GM18520 (cell line): Measurements from ENCODE around the gene TOMM40L.
"Not testable (repeated sequence)": the region's sequence is repeated elsewhere in the genome, so short reads cannot be mapped to it uniquely, and the experiment has no call there.

ENCODE experiments used
- ATAC-seq: cut with Tn5 transposase; IDR thresholded peaks from one replicate; pipeline ENCODE4 v1.9.1; 2021; ENCODE audit not compliant: unreplicated experiment

Gene TOMM40L

GRCh38 chr1:161251579-161251978, 25.7 kb downstream of the TOMM40L start:
- no peak for ATAC-seq

- ATAC-seq = not testable (repeated sequence)
Observed at GRCh38 chr1:161255302-161255701, 29.4 kb downstream of the TOMM40L start.

DNA sequence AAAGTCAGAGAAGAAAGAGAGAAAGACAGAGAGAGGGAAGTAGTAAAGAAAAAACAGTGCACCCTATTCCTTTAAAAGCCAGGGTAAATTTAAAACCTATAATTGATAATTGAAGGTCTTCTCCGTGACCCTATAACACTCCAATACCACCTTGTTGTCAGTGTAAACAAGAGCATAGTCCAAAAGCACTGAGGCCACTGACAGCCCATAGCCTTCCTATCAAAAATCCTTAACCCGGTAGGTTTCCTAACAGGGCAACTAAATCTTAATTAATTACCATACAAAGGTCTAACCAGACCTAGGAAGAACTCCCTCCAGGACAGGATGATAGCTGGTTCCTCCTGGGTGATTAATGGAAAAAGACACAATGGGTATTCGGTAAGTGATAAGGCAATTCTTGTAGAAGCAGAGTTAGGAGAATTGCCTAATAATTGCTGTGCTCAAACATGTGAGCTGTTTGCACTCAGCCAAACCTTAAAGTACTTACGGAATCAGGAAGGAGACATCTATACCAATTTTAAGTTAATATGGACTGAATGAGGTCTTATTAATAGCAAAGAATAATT, 30.2 kb downstream of the TOMM40L start:
- ATAC-seq = not testable (repeated sequence)

- ATAC-seq = not testable (repeated sequence)
Observed at GRCh38 chr1:161257109-161257508, 31.2 kb downstream of the TOMM40L start.

GRCh38 chr1:161258439-161259344, 32.8 kb downstream of the TOMM40L start, which contains the start of gene PCP4L1:
TSS of gene PCP4L1 (plus strand) at chr1:161258745. CDS start at chr1:161258975, 230 bp downstream.
- ATAC-seq = no peak

DNA sequence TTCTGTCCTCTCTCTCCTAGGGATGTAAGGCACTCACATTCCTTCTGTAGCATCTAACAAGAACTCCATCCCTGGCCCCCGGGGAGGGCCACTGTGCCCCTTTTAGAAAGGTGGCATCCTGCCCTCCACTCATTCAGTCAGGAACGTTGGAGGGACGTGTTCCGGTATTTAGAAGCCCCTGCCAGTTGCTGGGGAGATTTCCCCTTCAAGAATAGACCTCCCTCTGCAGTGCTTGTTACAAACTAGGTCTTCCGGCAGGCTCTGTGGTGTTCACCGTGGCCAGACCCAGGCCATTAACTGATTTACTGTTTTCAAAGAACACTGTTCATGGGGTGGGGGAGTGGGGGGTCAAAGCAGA, 33.5 kb downstream of the TOMM40L start:
- ATAC-seq = no peak

DNA sequence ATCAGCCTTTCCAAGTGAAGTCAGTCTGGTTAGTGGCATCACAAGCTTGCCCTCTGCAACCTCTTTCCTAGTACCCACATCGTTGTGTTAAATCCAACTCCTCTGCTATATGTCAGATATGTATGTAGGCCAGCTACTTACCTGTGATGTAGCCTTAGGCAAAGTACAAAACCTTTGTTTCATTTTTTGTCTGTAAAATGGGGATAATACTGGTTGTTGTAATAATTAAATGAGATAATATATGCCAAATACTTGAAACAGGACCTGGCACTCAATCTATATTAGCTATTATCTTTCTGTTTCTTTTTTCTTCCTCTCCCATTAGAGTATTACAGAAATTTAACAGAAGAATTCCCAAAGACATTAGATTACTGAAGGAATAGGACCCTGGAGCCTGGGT, 33.9 kb downstream of the TOMM40L start:
- ATAC-seq = no peak

DNA sequence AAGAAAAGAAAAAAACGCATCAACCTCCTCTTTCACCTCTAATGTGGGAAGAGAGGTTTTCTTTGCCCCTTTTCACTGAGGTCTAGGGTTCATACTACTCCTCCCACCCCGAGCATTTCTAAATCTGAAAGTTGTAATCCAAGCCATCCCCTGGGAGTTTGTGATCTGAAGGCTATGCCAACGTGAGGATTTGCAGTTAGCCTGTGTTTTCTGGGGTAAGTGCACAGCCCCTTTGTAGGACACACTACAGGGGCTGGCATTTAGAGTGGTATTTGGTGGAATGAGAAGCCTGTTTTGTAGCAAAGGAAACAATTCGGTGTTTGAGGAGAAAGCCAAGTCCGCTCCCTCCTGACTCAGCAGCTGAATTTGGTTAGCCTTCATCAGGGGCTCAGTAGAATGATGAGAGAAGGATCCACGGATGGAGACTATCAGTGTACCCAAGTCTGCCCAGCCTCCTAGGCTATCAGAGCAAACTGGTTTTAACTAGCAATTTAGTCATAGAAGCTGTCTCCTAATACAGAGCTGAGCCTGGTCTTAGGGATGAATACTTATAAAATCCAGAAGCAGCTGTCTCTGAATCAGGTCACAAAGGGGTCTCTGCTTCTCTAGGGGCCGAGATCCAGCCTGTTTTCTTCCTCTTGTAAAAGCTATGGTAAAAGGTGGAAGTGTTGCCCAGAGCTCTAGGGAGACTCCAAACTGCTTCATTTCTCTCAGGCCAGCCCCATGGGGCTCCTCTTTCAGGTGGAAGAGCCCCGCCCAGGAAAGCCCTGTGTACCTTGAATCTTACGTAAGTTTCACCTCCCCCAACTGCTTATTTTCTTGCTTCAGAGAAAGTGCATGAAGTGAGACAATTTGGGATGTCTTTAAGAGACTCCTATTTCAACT, 34.8 kb downstream of the TOMM40L start:
- no peak for ATAC-seq

DNA sequence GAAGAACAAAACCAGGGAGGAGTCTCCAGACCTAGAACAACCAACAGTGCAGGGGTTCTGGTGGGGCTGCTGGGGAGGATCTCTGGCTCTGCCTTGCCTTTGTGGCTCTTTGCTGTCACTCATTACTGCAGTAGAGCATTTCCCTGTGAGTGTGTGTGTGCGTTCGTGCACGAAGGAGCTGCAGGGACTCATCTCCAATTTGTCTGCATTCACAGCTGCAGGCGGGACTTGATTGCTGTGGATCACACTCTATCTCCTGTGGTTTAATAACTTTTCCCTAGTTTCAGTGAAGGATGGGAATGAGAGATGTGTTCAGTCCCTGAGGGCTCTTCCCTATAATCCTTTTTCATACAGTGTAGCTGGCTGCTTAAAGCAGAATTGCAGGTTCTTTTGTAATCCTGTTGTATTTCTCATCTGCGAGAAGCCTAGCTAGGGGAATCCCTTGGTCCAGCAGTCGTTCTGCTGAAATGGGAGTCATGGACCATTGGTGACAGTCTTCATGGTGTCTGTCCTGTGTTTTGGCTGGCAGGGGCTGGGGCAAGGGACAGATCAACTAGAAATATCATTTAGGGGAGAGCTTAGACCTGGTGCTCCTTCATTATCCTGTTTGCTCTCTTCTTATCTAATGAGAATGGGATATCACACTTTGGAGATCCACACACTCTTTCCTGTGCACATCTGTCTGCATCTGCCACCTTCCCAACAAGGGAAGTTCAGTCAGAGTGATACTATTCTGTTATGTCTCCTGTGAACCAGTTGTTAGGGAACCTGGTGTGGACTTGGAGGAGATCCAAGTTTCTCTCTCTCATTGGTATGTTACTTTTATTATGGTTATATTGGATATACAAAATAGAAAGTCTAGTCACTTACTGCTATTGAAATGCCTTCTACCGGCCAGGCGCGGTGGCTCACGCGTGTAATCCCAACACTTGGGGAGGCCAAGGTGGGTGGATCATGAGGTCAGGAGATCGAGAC, 35.7 kb downstream of the TOMM40L start:
- ATAC-seq = no peak

DNA sequence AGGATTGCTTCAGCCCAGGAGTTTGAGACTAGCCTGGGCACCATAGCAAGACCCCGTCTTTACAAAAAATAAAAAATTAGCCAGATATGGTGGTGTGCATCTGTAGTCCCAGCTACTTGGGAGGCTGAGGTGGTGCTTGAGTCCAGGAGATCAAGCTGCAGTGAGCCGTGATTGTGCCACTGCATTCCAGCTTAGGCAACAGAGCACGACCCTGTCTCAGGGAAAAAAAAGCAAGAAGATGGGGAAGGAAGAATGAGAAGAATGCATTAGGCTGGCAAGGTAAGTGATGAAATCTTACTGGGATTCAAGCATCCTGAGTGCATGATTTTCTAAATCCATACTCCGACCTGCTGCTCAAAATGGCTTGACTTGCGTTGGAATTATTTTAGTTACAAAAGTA, 39.4 kb downstream of the TOMM40L start:
- no peak for ATAC-seq

DNA sequence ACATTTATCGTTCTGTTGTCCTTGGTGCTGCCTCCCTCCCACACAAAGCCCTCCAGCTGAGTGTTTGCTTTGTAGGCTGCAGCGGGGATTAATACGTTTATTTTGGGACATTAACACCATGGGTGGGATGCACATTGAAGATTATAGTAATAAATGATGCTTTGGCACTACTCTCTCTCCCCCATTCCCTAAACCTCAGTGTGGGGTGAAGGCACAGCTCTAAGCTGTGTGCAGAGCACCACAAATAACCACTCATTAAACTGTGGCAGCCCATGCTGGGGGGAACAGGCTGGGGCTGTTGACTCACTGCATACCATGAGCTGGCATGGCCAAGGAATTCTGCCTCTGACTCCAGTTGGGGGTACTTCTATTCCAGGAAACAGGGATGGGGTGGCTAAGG, 40.3 kb downstream of the TOMM40L start:
- no peak for ATAC-seq

GRCh38 chr1:161266836-161267235, 41.0 kb downstream of the TOMM40L start:
- no peak for ATAC-seq

DNA sequence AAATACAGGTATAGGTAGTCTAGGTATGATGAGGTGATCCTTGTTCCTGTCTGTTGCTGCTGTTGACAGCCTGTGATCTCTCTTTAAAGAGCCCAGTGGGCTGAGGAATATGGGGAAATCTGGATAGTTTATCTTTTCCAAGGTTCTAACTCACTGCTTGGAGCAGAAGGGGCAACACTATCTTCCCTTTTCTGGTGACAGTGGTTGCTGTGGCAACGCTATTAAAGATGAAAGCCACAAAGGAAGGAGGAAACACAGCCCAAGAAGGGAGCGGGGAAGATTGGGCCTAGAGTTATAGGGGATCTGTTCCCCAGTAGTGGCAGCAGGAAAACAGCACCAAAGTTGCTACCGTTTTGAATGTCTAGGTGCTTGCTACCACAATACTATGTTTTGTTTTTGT, 41.5 kb downstream of the TOMM40L start:
- no peak for ATAC-seq

- no peak for ATAC-seq
Observed at GRCh38 chr1:161273402-161273801, 47.5 kb downstream of the TOMM40L start.

- ATAC-seq = no peak
Observed at GRCh38 chr1:161274874-161275273, 49.0 kb downstream of the TOMM40L start.
